Bronchial epithelial cell (primary cell): ENCODE data around the gene SUPT20H. TPM values are rescaled to one million over a fixed set of nuclear protein-coding genes. Genes with fewer than 3 reads are reported as not detected.

Experiments used
- DNase-seq: peaks from one replicate; pipeline ENCODE4 v3.0.0-alpha.2; 2010; ENCODE audit warnings: low read depth
- FAIRE-seq: peaks from 2 replicates; lab custom pipeline; 2011; peaks lifted over from hg19 to GRCh38; lab: Jason Lieb, UNC
- H3K27me3 ChIP-seq: 2 replicates; pipeline ENCODE4 v1.5.1; 2011; ENCODE audit warnings: low read length; ENCODE audit not compliant: control insufficient read depth, insufficient read depth
- H3K36me3 ChIP-seq: 2 replicates; pipeline ENCODE4 v1.5.1; 2011; ENCODE audit warnings: low read length; ENCODE audit not compliant: control insufficient read depth, insufficient read depth
- H3K4me3 ChIP-seq: 2 replicates; pipeline ENCODE4 v1.5.1; 2011; ENCODE audit warnings: mild to moderate bottlenecking, low read depth, low read length, control low read depth
- CTCF ChIP-seq: IDR thresholded peaks from 2 replicates; pipeline ENCODE4 v1.5.1; 2011; ENCODE audit warnings: mild to moderate bottlenecking, moderate library complexity, low read length, control low read depth, inconsistent platforms; ENCODE audit not compliant: insufficient read depth, severe bottlenecking
- total RNA-seq: library from RNA; depleted of rRNA; stranded (reverse); fragments of >200 nt; gene quantifications from 2 replicates; pipeline ENCODE4 v1.2.1, GENCODE V29; 2014

The SUPT20H gene
- total RNA-seq, 1 donor from 2014 or later: 28.7 TPM

DNA sequence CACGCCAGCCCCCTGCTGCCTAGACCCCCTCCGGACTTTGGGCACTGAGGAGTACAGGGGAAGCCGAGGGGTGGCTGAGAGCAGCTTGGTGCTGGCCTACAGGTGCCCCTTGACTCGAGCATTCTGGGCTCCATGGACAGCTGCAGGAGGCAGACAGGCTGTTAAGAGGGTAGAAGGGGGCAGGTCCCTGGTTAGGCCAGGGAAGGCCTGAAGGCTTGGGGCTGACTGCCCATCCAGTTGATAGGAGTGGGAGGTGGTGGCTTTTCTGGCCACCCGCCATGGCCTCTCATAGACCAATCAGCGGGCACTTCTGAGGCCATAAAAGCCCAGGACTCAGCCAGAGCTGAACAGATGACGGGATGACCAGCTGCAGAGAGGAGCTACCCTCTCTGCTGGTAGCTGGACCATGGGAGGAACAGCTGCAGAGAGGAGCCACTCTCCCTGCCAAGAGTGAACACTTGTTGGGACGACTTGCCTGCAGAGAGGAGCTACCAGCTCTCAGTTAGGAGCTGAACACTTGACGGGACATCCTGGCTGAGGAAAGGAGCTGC is 10.7 kb upstream of the SUPT20H start:
- no peak overlapping the region for H3K4me3 ChIP-seq
- DNase-seq (no peak), FAIRE-seq (no peak)
- no peaks in the 10 kb centered on the region for H3K27me3 ChIP-seq
- no peaks in the 10 kb centered on the region for H3K36me3 ChIP-seq
- TF ChIP-seq CTCF: no peak

DNA sequence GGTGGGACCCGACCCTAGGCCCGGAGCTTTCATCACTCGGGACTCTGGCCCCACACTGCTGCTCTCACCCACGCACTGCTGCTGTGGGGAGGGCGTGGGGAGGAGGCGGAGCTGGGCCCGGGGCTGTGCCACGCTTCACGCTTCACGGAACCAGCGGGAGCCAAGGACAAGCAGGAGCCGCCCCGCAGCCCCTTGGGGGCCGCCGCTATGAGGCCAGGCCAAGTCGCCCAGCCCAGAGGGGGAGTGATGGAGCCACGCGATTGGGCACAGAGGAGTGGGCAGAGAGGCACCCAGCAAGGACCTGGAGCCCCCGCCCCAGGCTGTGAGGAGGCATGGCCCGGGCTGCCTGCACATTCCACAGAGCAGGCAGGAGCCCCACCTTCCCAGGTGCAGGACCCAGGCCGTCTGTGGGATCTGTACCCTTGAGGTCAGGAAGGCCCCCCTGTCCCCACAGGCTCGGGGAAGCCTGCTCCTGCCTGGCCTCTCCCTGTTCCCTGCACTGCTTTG is 10.2 kb upstream of the SUPT20H start:
- TF ChIP-seq CTCF: no peak
- H3K36me3 ChIP-seq: no peaks in the 10 kb centered on the region
- no peaks in the 10 kb centered on the region for H3K27me3 ChIP-seq
- FAIRE-seq (no peak), DNase-seq (no peak)
- H3K4me3 ChIP-seq: no peak overlapping the region

DNA sequence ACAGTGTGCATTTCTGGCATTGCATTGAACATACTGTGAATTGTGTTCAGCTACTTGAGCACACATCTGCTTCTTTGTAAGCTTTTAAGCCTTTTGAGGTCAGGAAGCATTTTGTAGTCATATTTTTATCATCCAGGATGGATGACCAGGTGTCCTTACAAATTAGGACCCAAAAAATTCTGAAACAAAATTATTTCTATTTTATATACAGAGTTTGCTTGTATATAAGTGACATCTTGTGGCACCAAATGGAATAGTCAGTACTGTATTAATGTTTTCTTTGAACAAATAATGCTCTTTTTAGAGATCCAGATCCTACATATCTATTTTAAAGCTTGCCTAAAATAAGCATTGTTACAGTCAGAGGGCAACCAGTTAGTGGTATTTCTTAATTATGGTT is 9.5 kb upstream of the SUPT20H start:
- FAIRE-seq (no peak), DNase-seq (no peak)
- no peaks in the 10 kb centered on the region for H3K36me3 ChIP-seq
- H3K27me3 ChIP-seq: no peaks in the 10 kb centered on the region
- TF ChIP-seq CTCF: no peak
- no peak overlapping the region for H3K4me3 ChIP-seq

DNA sequence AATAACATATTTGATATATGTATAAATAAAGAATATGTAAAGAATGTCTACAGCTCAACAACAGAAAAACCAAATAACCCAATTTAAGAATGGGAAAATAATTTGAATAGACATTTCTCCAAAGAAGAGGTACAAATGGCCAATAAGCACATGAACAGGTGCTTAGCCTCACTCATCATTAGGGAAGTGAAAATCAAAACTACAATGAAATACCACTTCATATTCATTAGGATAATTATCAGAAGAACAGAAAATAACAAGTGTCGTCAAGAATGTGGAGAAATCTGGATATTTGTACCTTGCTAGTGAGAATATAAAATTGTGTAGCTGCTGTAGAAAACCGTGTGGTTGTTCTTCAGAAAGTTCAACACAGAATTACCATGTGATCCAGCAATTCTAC is 8.4 kb upstream of the SUPT20H start:
- DNase-seq (no peak), FAIRE-seq (no peak)
- Histone ChIP-seq H3K4me3 (no peak overlapping the region), H3K27me3 (no peaks in the 10 kb centered on the region), H3K36me3 (no peaks in the 10 kb centered on the region)
- TF ChIP-seq CTCF: no peak

GRCh38 chr13:37065890-37066526 is 6.5 kb upstream of the SUPT20H start:
- H3K4me3 ChIP-seq: no peak overlapping the region
- no peaks in the 10 kb centered on the region for H3K36me3 ChIP-seq
- DNase-seq (no peak), FAIRE-seq (no peak)
- TF ChIP-seq CTCF: no peak
- no peaks in the 10 kb centered on the region for H3K27me3 ChIP-seq
